Activated CD4-positive, alpha-beta memory T cell treated with anti-CD3 and anti-CD28 coated beads, Interleukin-2, amount 10 ng/mL, durations not matched to agents 7 days and 5 days (primary cell): ENCODE results near the gene F12. TPM values are rescaled to one million over a fixed set of nuclear protein-coding genes. Genes with fewer than 3 reads are reported as not detected.

Source experiments
- CTCF ChIA-PET: fragments of 350-600 bp; sonication (Branson Sonifier 250); formaldehyde crosslinking; loops from one replicate; lab custom pipeline; 2021; ENCODE audit warnings: antibody characterized with exemption, inconsistent platforms; lab: Charles Lee
- POLR2A ChIA-PET: fragments of 350-600 bp; sonication (Branson Sonifier 250); formaldehyde crosslinking; loops from one replicate; lab custom pipeline; 2021; ENCODE audit warnings: antibody characterized with exemption; lab: Charles Lee
- DNase-seq: peaks from one replicate; pipeline ENCODE4 v3.0.0-alpha.2; 2020
- H3K27ac Mint-ChIP-seq: one replicate; pipeline ENCODE4 v1.8.0; 2021; ENCODE audit warnings: mild to moderate bottlenecking, mixed read lengths
- H3K27me3 Mint-ChIP-seq: one replicate; pipeline ENCODE4 v1.8.0; 2021; ENCODE audit warnings: mixed read lengths
- H3K36me3 Mint-ChIP-seq: one replicate; pipeline ENCODE4 v1.8.0; 2021; ENCODE audit warnings: low read depth, mixed read lengths
- H3K4me1 Mint-ChIP-seq: one replicate; pipeline ENCODE4 v1.8.0; 2021; ENCODE audit warnings: mixed read lengths
- H3K4me3 Mint-ChIP-seq: one replicate; pipeline ENCODE4 v1.8.0; 2021; ENCODE audit warnings: mild to moderate bottlenecking, mixed read lengths
- H3K9me3 Mint-ChIP-seq: one replicate; pipeline ENCODE4 v1.8.0; 2021; ENCODE audit warnings: mixed read lengths
- total RNA-seq, 2 experiments: library from RNA; stranded (reverse); gene quantifications; one replicate each; pipeline ENCODE4 v1.2.3, GENCODE V29; 2021

The F12 gene
- total RNA-seq, 2 experiments from 2014 or later = 1.5 to 1.6 TPM

DNA sequence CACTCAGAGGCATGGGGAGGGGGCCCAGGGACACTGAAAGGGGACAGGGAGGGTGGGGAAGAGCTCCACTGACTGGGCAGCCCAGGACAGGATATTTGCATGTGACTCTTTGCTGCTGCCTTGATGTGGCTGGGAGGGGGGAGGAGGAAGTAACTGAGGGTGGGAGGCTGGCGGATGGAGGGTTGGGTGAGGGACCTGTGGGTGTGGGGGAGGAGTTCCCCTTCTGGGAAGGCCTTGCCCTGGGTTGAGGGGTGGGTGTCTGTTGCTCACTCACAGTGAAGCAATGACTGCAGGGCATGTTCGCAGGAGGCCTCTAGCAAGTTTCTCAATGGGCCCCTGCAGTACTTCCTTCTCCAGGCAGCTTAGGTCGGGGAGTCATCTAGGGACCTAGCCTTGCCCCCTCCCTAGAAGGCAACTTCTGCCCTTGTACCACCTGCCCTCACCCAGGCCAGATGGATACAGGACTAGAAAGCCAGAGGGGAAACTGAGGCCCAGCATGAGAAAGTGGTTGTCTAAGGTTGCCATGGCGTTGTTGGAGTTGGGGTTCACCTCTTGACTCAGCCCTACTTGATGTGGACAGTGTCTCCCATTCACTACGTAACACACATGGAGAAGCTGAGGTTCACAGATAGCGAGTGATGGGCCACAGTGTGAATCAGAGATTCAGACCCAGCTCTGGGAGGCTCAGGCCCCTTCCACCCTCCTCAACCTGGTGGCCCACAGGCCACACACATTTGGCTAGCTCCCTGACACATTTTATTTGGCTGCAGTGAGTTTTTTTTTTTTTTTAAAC lies 20.1 kb upstream of the F12 start:
- DNase-seq = peak; percentile 87
- Mint-ChIP-seq H3K27ac (peak overlapping the region; percentile 93), H3K4me3 (peak overlapping the region; percentile 91), H3K9me3 (no peaks in the 10 kb centered on the region), H3K4me1 (peaks cover 69% of the 10 kb centered on the region), H3K36me3 (peaks cover 71% of the 10 kb centered on the region), H3K27me3 (no peaks in the 10 kb centered on the region)
- POLR2A ChIA-PET = interaction anchor here (0.7 to 14.9 kb wide), 11 partner anchors 9 to 170 kb away, joined by 3 to 654 read pairs (median 4); partner anchors contain the start of genes F12, PRR7 and RGS14
- CTCF ChIA-PET = interaction anchor here (0.6 to 12.6 kb wide), 14 partner anchors 12 to 119 kb away, joined by 3 to 235 read pairs (median 4); partner anchors contain the start of gene PFN3

DNA sequence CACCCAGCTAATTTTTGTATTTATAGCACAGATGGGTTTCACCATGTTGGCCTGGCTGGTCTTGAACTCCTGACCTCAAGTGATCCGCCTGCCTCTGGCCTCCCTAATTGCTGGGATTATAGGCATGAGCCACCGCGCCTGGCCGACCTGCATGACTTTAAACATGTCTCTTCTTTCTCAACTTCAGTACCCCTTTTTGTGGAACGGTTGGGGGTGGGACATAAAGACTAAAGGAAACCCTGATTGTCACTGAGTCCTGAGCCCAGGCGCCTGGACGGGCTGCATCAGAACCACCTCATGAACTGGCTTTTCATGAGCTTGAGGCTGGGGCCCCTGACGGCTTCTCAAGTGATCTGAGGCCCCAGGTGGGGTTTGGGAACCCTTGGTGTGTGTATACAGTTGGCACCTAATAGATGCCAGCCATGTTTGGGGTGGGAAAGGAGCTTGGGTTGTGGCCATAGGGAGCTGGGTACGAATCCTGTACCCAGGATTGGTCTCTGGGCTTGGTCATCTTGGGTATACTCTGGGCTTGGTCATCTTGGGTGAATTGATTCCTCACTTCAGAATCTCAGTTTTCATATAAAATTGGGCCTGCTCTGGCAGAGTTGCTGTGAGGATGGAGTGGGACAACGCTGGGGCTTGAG lies 19.3 kb upstream of the F12 start:
- peak overlapping the region; percentile 93 for H3K27ac Mint-ChIP-seq
- no peaks in the 10 kb centered on the region for H3K27me3 Mint-ChIP-seq
- DNase-seq = no peak
- CTCF ChIA-PET = interaction anchor here (0.6 to 12.6 kb wide), 10 partner anchors 13 to 119 kb away, joined by 3 to 235 read pairs (median 4); partner anchors contain the start of gene PFN3
- POLR2A ChIA-PET = interaction anchor here (0.7 to 14.9 kb wide), 11 partner anchors 17 to 171 kb away, joined by 3 to 654 read pairs (median 4); partner anchors contain the start of genes F12, LMAN2, PRR7 and RGS14
- no peaks in the 10 kb centered on the region for H3K9me3 Mint-ChIP-seq
- peak overlapping the region; percentile 91 for H3K4me3 Mint-ChIP-seq
- H3K36me3 Mint-ChIP-seq = peaks cover 63% of the 10 kb centered on the region
- H3K4me1 Mint-ChIP-seq = peaks cover 65% of the 10 kb centered on the region

DNA sequence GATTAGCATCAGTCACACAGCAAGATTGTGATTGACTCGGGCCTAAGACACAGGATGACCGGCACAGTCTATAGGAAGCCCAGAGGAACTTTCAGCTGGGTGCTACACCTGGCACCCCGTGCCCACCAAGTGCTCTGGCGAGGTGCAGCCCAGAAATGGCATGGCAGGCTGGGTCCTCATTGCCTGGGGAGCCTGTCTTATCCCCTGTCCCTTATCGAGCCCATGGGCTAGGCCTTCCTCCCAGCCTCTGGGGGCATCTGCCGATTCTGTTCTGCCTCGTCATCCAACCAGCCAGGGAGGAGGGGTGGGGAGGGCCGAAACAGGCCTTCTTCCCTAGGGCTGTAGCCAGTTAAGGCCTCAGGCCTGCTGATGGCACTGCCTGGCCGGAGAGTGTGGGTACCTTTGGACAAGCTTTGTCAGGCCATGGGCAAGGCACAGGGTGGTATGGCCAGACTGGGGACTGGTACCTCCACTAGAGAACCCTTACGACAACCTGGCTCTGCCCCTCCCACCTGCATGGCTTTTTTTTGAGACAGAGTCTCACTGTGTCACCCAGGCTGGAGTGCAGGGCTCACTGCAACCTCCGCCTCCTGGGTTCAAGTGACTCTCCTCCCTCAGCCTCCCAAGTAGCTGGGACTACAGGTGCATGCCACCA lies 18.7 kb upstream of the F12 start:
- CTCF ChIA-PET = interaction anchor here (1.0 to 12.6 kb wide), 8 partner anchors 14 to 116 kb away, joined by 3 to 235 read pairs (median 6); partner anchors contain the start of genes PFN3 and PRR7
- POLR2A ChIA-PET = interaction anchor here (0.7 to 14.9 kb wide), 9 partner anchors 18 to 118 kb away, joined by 3 to 654 read pairs (median 11); partner anchors contain the start of genes F12, LMAN2, PRR7 and RGS14

DNA sequence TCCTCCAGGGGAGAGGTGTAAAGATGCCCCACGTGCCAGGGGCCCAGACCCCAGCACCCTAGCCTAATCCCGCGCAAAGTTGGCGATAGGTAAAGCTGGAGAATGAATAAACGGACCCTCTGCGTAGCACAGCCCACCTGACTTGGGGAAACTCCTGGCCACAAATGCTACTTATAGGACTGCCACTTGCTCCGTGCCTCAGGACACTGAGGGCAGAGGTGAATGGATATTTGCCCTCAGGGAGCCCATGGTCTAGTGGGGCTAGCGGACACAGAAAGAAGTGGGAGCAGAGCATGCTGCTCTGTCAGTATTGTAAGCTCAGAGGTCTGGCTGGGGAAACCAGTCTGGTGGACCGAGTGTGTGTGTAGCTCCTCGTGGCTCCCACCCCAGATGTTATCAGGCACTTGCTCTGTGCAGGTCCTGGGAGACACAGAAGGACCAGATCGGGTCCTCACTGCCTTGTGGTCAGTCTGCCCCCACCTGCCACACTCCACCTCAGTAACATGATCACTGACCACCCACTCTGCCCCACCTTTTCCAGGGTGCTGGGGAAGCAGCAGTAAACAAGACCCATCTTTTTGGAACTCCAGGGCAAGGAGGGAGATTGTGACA lies 18.0 kb upstream of the F12 start:
- DNase-seq = peak; percentile 36
- Mint-ChIP-seq H3K27ac (peak overlapping the region; percentile 93), H3K4me1 (peaks cover 56% of the 10 kb centered on the region), H3K4me3 (peak overlapping the region; percentile 91), H3K27me3 (no peaks in the 10 kb centered on the region), H3K36me3 (peaks cover 50% of the 10 kb centered on the region), H3K9me3 (no peaks in the 10 kb centered on the region)
- ChIA-PET CTCF (interaction anchor here (1.0 to 12.6 kb wide), 6 partner anchors 19 to 115 kb away, joined by 3 to 235 read pairs (median 10); partner anchors contain the start of genes PFN3 and PRR7), POLR2A (interaction anchor here (1.0 to 14.9 kb wide), 12 partner anchors 18 to 117 kb away, joined by 3 to 654 read pairs (median 10); partner anchors contain the start of genes F12, LMAN2, PDLIM7 and PRR7)

More for the DNA sequence above, 18.7 kb upstream of the F12 start:
- peak overlapping the region; percentile 91 for H3K4me3 Mint-ChIP-seq
- peak overlapping the region; percentile 93 for H3K27ac Mint-ChIP-seq
- H3K4me1 Mint-ChIP-seq = peaks cover 59% of the 10 kb centered on the region
- H3K36me3 Mint-ChIP-seq = peaks cover 58% of the 10 kb centered on the region
- H3K9me3 Mint-ChIP-seq = no peaks in the 10 kb centered on the region
- DNase-seq = peak; percentile 50
- no peaks in the 10 kb centered on the region for H3K27me3 Mint-ChIP-seq

DNA sequence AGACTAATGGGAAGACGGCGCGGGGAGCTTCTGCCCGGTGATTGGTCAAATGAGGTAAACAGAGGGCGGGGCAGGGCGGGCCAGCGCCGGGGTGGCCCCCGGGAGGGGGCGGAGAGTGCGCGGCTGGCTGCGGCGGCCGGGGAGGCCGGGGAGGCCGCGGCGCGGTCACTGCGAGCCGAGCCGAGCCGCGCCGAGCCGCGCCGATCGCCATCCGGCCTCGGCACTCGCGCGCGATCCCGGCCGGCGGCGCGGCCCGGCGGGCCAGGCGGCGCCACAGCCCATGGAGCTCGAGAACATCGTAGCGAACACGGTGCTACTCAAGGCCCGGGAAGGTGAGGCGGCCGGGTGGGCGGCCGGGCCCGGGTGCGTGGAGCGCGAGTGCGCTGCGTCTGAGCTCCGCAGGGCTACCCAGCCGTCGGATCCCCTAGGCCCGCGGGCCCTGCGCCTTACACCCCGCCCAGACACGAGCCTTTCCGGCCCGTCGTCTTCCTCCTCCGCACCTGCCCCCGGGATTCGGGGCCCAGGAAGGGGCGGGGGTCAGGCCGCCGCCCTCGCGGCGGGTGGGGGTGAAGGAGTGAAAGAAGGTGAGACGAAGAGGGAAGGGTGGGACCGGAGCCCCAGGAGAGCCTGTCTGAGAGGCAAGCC lies 17.3 kb upstream of the F12 start, which contains the start of gene GRK6:
Gene GRK6 (plus strand): TSS at position 111 of the 645 bp plus-strand sequence. CDS start 170 bp downstream, at position 281.
- POLR2A ChIA-PET = interaction anchor here (0.9 to 14.9 kb wide), 16 partner anchors 8 to 122 kb away, joined by 3 to 654 read pairs (median 6); partner anchors contain the start of genes F12, LMAN2, PDLIM7 and PRR7
- Mint-ChIP-seq H3K9me3 (peaks cover 2% of the 10 kb centered on the region), H3K4me3 (peak within 1 kb of the TSS; percentile 95), H3K27me3 (no peaks in the 10 kb centered on the region), H3K36me3 (peaks cover 44% of the 10 kb centered on the region), H3K4me1 (peaks cover 52% of the 10 kb centered on the region), H3K27ac (peak within 1 kb of the TSS; percentile 98)
- CTCF ChIA-PET = interaction anchor here (0.6 to 12.6 kb wide), 12 partner anchors 18 to 117 kb away, joined by 3 to 235 read pairs (median 7); partner anchors contain the start of genes PFN3 and PRR7
- peak; percentile 80 for DNase-seq

DNA sequence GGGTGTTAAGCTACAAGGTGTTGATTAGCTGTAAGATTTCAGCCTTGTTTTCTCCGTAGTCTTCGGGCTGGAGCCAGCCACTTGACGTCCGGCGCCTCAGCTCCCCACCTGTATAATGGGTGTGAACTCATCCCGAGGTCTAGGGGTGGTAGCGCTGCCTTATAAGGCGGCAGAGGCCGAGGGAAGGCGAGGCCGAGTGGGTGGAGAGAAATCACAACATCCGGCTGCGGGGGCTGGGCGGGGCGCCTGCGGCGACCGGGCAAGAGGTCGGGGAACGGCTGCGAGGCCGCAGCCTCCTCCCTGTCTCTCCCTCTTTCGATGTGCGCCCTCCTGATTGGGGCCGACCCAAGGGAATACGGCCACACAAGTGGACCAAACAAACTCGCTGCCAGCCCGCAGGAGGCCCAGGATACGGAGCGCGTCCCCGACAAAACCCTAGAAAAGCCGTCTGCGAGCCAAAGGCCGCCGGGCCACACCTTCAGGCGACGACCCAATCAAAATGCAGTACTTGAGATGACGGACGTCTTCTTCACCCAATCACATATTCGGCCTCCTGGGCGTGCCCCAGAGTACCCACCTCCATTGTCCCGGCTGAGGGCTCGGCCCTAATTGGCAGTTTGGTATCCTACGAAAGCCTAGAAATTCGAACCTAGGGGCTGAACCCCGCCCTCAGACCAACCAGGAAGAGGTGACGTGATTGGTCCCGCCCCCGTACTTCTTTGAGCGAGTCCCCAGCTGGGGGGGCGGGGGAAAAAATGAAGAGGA lies 16.6 kb upstream of the F12 start:
- H3K4me1 Mint-ChIP-seq = peaks cover 44% of the 10 kb centered on the region
- H3K36me3 Mint-ChIP-seq = peaks cover 37% of the 10 kb centered on the region
- H3K27me3 Mint-ChIP-seq = no peaks in the 10 kb centered on the region
- ChIA-PET POLR2A (interaction anchor here (0.9 to 14.9 kb wide), 17 partner anchors 7 to 121 kb away, joined by 3 to 654 read pairs (median 8); partner anchors contain the start of genes F12, LMAN2, PDLIM7 and PRR7), CTCF (interaction anchor here (0.5 to 12.6 kb wide), 15 partner anchors 8 to 117 kb away, joined by 3 to 235 read pairs (median 6); partner anchors contain the start of genes PFN3 and PRR7)
- peak; percentile 100 for DNase-seq
- H3K4me3 Mint-ChIP-seq = peak overlapping the region; percentile 95
- peaks cover 2% of the 10 kb centered on the region for H3K9me3 Mint-ChIP-seq
- peak overlapping the region; percentile 98 for H3K27ac Mint-ChIP-seq

DNA sequence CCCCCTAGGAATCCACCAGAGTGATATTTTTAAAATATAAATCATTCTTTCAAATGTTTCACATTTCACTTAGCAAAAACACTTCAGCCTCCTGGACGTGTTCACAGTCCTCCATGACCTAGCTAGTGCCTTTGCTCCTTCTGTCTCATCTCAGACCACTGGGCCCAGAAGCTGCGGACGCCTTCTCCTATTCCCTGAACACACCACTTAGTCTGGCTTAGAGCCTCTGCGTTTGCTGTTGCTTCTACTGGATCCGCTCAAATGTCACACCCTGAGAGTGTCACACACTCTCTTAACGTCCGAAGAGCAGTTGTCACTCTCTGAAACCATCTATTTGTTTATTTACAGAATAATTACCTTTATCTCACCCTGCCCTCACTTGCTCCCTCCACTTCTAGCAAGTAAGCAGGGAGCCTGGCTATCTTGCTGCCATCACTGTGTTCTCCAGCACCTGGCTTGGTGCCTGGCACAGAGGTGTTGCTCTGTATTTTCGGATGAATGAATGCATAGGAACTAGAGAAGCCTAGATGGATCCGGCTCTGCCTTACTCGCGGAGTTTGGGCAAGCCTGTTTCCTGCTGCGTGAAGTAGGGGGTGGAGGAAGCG lies 15.9 kb upstream of the F12 start:
- POLR2A ChIA-PET = interaction anchor here (1.1 to 14.9 kb wide), 13 partner anchors 8 to 115 kb away, joined by 3 to 654 read pairs (median 11); partner anchors contain the start of genes F12, LMAN2, PDLIM7 and PRR7
- H3K27ac Mint-ChIP-seq = peak overlapping the region; percentile 98
- H3K4me3 Mint-ChIP-seq = peak overlapping the region; percentile 95
- no peak for DNase-seq
- peaks cover 2% of the 10 kb centered on the region for H3K9me3 Mint-ChIP-seq
- no peaks in the 10 kb centered on the region for H3K27me3 Mint-ChIP-seq
- H3K4me1 Mint-ChIP-seq = peaks cover 38% of the 10 kb centered on the region
- H3K36me3 Mint-ChIP-seq = peaks cover 30% of the 10 kb centered on the region
- CTCF ChIA-PET = interaction anchor here (0.5 to 12.6 kb wide), 11 partner anchors 9 to 76 kb away, joined by 3 to 235 read pairs (median 8); partner anchors contain the start of genes PFN3 and PRR7

DNA sequence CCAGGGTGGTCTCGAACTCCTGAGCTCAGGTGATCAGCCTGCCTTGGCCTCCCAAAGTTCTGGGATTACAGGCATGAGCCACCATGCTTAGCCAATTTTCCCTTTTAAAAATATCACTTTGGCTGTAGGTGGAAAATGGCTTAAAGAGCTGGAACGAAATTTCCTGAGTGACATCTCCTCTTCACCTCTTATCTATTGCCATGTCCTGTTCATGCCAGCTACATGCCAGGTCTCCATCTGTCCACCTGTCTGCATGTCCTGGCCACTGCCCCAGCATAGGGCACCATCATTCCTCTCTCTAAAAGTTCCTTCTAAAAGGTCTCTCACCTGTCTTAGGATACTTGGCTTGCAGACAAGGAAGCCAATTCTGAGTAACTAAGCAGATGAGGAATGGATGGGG lies 14.3 kb upstream of the F12 start:
- POLR2A ChIA-PET = interaction anchor here (1.0 to 14.9 kb wide), 5 partner anchors 9 to 111 kb away, joined by 3 to 654 read pairs (median 20); partner anchors contain the start of genes F12, LMAN2 and PRR7

DNA sequence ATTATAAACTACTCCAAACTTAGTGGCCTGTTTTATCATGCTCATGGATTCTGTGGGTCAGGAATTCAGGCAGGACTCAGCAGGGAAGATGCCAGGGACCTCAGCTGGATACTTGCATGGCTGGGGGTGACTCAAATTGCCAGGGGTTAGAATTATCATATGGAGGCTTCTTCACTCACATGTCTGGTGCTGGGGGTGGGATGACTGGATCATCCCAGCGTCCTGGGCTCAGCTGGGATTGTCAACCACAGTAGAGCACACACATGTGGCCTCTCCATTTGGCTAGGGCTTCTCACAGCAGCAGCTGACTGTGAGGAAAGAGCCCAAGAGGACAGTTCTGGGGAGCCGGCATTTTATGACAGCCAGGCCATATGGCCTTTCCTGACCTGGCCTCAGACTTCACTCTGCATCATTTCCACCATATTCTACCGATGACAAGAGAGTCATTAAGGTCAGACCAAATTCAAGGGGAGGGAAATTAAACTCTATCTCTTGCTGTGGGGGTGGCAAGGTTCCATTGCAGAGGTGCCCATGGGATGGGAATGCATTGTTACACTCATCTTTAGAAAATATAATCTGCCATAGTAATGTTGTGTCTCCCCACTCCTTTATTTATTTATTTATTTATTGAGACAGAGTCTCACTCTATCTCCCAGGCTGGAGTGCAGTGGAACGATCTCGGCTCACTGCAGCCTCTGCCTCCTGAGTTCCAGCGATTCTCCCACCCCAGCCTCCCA lies 11.9 kb upstream of the F12 start:
- no peak overlapping the region for H3K4me3 Mint-ChIP-seq
- CTCF ChIA-PET = no interaction called here
- H3K9me3 Mint-ChIP-seq = peaks cover 2% of the 10 kb centered on the region
- DNase-seq = no peak
- POLR2A ChIA-PET = interaction anchor here (0.8 to 14.9 kb wide), 3 partner anchors 12 to 26 kb away, joined by 3 to 463 read pairs (median 20); partner anchors contain the start of gene F12
- H3K27me3 Mint-ChIP-seq = no peaks in the 10 kb centered on the region
- no peak overlapping the region for H3K27ac Mint-ChIP-seq
- no peaks in the 10 kb centered on the region for H3K36me3 Mint-ChIP-seq
- H3K4me1 Mint-ChIP-seq = peaks cover 19% of the 10 kb centered on the region

More for the DNA sequence above, 14.3 kb upstream of the F12 start:
- peaks cover 21% of the 10 kb centered on the region for H3K4me1 Mint-ChIP-seq
- H3K27ac Mint-ChIP-seq = no peak overlapping the region
- peaks cover 15% of the 10 kb centered on the region for H3K36me3 Mint-ChIP-seq
- no peak overlapping the region for H3K4me3 Mint-ChIP-seq
- no peak for DNase-seq
- CTCF ChIA-PET = interaction anchor here (2.3 to 12.6 kb wide), 3 partner anchors 20 to 34 kb away, joined by 10 to 235 read pairs (median 51); partner anchors contain the start of gene PFN3
- H3K27me3 Mint-ChIP-seq = no peaks in the 10 kb centered on the region
- H3K9me3 Mint-ChIP-seq = peaks cover 2% of the 10 kb centered on the region
